ENCODE results near the gene LLCFC1. TPM values are rescaled to one million over a fixed set of nuclear protein-coding genes. Genes with fewer than 3 reads are reported as not detected.

The LLCFC1 gene
- total RNA-seq, 1 donor: not detected

- DNase-seq (ENCODE audit: low read depth): no peak
- no peak overlapping the region for H3K4me3 ChIP-seq (ENCODE audit: low read depth, low read length)
- no peak for TF ChIP-seq CTCF (IDR thresholded peaks at IDR 0.05; ENCODE audit: insufficient read depth, low read depth, low read length)
Observed at GRCh38 chr7:142961595-142961972, 22.3 kb downstream of the LLCFC1 start.

- TF ChIP-seq CTCF (IDR thresholded peaks at IDR 0.05; ENCODE audit: insufficient read depth, low read depth, low read length): no peak
- H3K4me3 ChIP-seq (ENCODE audit: low read depth, low read length): no peak within 1 kb of the TSS
- no peak for DNase-seq (ENCODE audit: low read depth)
Observed at GRCh38 chr7:142961973-142962926, 23.0 kb downstream of the LLCFC1 start, which contains the start of gene KEL. KEL (minus strand) TSS chr7:142962363; CDS start chr7:142962206, 157 bp downstream.

- no peak for DNase-seq (ENCODE audit: low read depth)
- no peak overlapping the region for H3K4me3 ChIP-seq (ENCODE audit: low read depth, low read length)
- TF ChIP-seq CTCF (IDR thresholded peaks at IDR 0.05; ENCODE audit: insufficient read depth, low read depth, low read length): no peak
Observed at GRCh38 chr7:142962991-142963390, 23.7 kb downstream of the LLCFC1 start.

GRCh38 chr7:142963993-142964392, 24.7 kb downstream of the LLCFC1 start:
- H3K4me3 ChIP-seq (ENCODE audit: low read depth, low read length): no peak overlapping the region
- TF ChIP-seq CTCF (IDR thresholded peaks at IDR 0.05; ENCODE audit: insufficient read depth, low read depth, low read length): no peak
- DNase-seq (ENCODE audit: low read depth): no peak

GRCh38 chr7:142964502-142965246, 25.4 kb downstream of the LLCFC1 start:
- H3K4me3 ChIP-seq (ENCODE audit: low read depth, low read length): no peak overlapping the region
- TF ChIP-seq CTCF (IDR thresholded peaks at IDR 0.05; ENCODE audit: insufficient read depth, low read depth, low read length): no peak
- DNase-seq (ENCODE audit: low read depth): no peak

- TF ChIP-seq CTCF (IDR thresholded peaks at IDR 0.05; ENCODE audit: insufficient read depth, low read depth, low read length): no peak
- H3K4me3 ChIP-seq (ENCODE audit: low read depth, low read length): no peak overlapping the region
- no peak for DNase-seq (ENCODE audit: low read depth)
Observed at GRCh38 chr7:142968229-142968628, 28.9 kb downstream of the LLCFC1 start.
